IPS-NIHi7 (cell line): ENCODE measurements around the gene MSGN1.
A peak's percentile ranks its signal among the peaks of the same experiment; 100 is the strongest.

Experiments used
- DNase-seq: peaks from one replicate; pipeline ENCODE4 v3.0.0; 2012; ENCODE audit warnings: mixed read lengths; ENCODE audit errors: extremely low spot score

MSGN1 gene

DNA sequence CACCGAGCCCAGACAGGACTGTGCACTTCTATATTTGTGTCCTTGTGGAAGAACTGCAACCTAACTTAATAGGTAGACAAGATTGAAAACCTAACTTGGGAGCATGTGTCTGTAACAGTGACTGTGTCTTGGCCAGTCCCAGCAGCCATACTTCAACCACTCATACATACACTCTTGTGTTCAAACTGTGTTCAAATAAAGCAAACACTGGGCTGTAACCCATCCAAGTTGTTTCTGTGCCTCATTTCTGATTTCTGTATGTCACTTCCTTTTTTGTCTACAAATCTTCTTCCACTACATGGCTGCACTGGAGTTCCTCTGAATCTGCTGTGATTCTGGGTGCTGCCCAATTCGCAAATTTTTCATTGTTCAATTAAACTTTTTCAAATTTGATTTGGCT is 31.0 kb downstream of the MSGN1 start:
- no peak for DNase-seq

DNA sequence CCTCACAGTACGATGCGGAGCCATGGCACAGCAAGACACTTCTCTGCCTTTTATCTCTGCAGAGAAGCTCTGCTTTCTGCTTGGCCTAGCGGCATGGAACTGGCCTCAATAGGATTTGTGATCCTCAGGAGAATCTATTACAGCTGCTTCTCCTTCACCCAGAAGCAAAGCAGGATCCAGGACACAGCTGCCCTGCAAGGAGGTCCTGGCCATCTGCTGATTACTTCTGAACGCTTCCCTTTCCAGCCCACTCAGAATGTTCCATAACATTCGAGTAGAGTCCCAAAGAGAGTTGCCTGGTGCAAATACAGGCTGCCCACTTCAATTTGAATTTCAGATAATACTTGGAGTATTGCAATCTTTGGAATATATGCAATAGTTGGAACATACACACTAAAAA is 33.0 kb downstream of the MSGN1 start:
- DNase-seq, result no peak

DNA sequence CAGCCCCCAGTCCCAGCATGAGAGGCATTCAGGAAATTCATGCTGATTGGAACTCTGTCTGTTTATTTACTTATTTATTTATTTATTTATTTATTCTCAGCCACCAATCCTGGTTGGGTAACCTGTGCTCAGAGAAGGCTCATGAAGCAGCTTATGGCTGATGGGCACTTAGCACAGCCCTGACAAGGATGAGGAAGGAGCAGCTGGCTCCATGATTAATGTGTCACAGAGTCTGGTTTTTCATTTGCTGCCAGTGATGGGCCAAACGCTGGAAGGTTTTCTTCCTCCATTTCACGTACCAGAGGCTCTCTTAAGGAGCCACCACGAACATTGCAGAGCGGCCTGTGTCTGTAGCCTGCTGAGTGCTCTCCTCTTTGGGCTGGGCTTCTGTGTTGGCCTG is 33.9 kb downstream of the MSGN1 start:
- no peak for DNase-seq

DNA sequence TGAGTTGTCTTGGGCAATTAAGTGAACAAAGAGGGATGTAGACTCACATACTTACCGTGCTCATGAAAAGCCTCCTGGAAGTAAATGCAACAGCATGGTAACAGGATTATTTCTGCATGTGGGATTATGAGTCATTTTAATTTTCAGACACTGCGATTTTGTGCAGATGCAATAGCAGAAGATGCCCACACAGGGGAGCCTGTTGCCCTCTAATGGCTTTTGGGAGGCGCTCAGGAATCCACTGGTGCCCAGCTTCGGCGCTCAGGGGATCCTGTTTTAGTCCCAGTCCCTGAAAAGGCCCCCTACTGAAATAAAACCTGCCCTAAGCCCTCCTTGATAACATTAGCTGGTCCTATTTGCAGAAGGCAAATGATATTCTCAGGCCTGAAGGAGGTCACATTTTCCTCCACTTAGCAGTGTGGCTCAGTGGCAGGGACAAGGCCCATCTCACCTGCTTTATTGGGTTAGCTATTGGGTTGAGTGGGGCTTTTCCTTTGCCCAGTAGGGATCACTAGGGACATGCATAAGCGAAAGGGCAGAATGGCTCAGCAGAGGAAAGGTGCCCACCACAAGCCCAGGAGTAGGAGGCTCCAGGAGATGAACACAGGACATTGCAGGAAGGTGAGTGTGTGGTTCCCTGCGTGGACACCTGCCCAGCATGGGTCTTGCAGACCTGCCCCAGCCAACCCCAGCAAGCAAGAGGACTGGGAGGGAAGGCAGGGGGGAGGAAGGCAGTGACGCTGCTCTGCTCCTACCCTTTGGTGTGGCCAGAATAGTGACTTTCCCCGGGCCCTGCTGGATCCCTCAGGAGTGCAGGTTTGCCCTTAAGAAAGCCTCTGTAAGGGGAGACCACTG is 35.7 kb downstream of the MSGN1 start:
- peak; percentile 72 for DNase-seq

DNA sequence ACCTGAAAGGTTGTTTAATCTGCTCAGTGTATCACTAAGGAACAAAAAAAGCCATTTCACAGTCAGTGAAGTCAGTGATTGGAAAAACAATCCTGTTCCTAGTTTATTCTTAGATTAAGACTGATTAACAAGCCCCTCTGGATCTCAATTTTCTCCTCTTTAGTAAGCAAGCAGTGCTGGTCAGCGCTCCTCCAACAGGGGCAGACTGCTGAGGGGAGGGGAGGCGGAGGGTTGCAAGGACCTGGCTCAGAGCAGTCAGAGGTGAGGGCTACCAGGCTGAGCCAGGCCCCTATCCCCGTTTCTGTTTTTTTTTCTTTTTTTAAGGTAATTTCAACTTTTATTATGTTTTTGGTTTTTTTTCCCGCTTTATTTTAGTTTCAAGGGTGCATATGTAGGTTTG is 37.5 kb downstream of the MSGN1 start:
- DNase-seq, result no peak

DNA sequence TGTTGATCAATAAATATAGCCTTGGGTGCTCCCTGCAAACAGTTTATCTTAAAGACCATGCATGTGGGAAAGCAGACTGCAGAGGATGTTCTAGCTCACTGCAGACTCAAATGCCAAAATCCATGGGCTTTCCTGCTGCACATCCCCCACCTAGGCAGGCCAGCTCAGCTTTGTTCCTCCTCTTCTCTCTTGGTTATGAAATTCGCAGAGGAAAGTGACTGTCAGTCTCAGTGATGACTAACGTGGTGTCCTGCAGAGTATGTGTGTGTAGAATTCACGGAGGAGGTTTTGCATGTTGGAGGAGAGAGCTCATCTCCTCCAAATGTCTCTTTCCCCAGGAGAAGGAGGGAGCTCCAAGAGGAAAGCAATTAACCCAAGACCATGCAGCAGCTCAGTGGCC is 40.8 kb downstream of the MSGN1 start:
- DNase-seq, result no peak

DNA sequence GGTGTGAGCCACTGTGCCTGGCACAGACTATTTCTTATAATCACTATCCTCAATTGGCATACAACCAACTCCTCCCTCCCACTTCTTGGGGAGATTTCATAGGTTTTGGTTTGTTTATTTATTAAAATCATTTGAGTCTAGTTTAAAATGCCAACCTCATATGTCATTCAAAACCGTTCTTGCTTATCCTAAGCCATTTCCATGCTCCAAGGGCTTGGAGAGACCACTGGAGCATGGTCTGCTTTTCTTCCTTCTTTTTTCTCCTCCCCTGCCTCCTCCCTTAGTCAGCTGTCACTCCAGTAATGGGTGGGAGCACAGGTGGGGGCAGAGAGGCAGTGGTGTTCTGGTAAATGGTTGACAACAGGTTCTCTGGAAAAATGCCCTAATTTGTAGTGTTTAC is 41.8 kb downstream of the MSGN1 start:
- DNase-seq, result no peak

DNA sequence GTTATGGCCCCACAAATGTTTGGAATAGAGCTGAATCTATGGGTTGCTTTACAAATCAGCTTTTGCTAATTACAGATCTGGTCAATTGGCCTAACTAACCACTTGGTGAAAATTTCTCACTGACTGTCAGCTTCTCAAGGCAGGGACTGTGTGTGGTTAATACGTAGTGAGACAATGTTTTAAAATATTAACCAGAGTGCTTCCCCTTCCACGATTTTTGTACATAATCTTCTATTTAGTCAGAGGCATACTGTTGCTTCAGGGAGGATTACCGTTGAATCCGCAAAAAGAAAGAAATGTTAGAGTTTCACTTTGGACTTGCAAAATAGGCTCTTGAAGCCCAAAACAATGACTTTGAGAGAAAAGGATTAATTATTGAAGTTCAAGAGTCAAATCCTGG is 47.3 kb downstream of the MSGN1 start:
- no peak for DNase-seq

DNA sequence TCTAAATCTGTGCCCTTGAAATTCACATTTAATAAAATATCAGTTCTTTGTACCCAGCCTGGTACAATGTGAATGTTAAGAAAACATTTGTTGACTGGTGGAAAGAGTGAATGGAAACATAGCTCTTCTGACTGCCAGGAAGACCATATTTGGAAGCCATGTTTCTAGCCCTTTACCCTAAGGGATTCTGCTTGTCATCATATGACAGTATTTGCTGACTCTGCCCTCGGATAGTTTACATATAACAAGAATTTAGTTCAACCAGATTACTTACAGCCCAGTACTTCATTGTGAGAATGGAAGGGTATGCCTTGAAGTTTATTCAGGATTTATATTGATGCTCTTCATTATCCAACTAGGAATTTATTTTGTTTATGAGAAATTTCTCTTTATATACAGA is 48.4 kb downstream of the MSGN1 start:
- no peak for DNase-seq

DNA sequence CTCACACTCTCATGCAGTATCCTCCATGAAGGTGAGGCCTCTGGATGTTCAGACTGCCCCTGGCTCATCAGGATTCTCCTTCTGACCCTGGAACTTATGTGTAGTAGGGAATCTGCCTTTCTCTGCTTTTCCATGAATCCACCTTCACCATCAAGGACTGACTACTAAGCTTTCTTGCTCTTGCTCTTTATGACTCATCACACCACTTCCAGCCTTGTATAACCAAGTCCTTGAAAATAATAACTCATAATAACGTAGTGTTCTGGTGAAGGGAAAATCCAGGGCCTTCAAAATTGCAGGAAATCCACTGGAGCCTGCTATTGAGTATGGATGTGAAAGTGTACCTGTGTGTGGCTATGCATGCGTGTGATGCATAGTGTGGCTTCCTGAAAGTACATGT is 50.9 kb downstream of the MSGN1 start:
- DNase-seq, result no peak
